OCI-LY7 (cell line): ENCODE results near the gene ARRDC1. TPM values are rescaled to one million over a fixed set of nuclear protein-coding genes. Genes with fewer than 3 reads are reported as not detected.

Source experiments
- BruUV-seq: library from RNA; stranded (reverse); fragments of 400-500 nt; replicated peaks from 2 replicates; lab custom pipeline; 2021; lab: Mats Ljungman, UMichigan
- CTCF ChIA-PET: fragments of 300-600 bp; sonication (Branson Sonifier 250); formaldehyde crosslinking; loops from one replicate; lab custom pipeline; 2022; ENCODE audit warnings: antibody characterized with exemption; ENCODE audit not compliant: unreplicated experiment; lab: Charles Lee
- POLR2A ChIA-PET: fragments of 300-600 bp; sonication (Branson Sonifier 250); formaldehyde crosslinking; loops from one replicate; lab custom pipeline; 2022; ENCODE audit warnings: antibody characterized with exemption; lab: Charles Lee
- DNase-seq: peaks from one replicate; pipeline ENCODE4 v3.0.0-alpha.2; 2015; ENCODE audit warnings: low spot score
- H2AFZ ChIP-seq: fragments of 200-600 bp; sonication (generic), shearing (Covaris generic); 2 replicates; pipeline ENCODE4 v1.6.1; 2014; ENCODE audit warnings: mild to moderate bottlenecking, antibody characterized with exemption, low read length, moderate library complexity
- H3K27ac ChIP-seq: fragments of 200-600 bp; sonication (generic); 2 replicates; pipeline ENCODE4 v1.5.1; 2014; ENCODE audit warnings: mixed run types, low read depth, mild to moderate bottlenecking, moderate library complexity, low read length, inconsistent platforms; ENCODE audit not compliant: poor library complexity, severe bottlenecking
- H3K36me3 ChIP-seq: fragments of 200-600 bp; sonication (generic); 2 replicates; pipeline ENCODE4 v1.6.1; 2014; ENCODE audit warnings: mild to moderate bottlenecking, antibody characterized with exemption, low read length, moderate library complexity, mixed read lengths; ENCODE audit not compliant: insufficient read depth
- H3K4me1 ChIP-seq: fragments of 200-600 bp; sonication (generic); 2 replicates; pipeline ENCODE4 v1.5.1; 2014; ENCODE audit warnings: mild to moderate bottlenecking, low read length; ENCODE audit not compliant: insufficient read depth, poor library complexity, severe bottlenecking
- H3K4me2 ChIP-seq: fragments of 200-600 bp; sonication (generic); 2 replicates; pipeline ENCODE4 v1.6.1; 2014; ENCODE audit warnings: mild to moderate bottlenecking, low read length
- H3K4me3 ChIP-seq: fragments of 200-600 bp; sonication (generic); 2 replicates; pipeline ENCODE4 v1.5.1; 2014; ENCODE audit warnings: mild to moderate bottlenecking, low read depth, low read length; ENCODE audit not compliant: poor library complexity, severe bottlenecking
- H3K79me2 ChIP-seq: fragments of 200-600 bp; sonication (generic); 2 replicates; pipeline ENCODE4 v1.6.1; 2016; ENCODE audit warnings: low read depth, mild to moderate bottlenecking, low read length, moderate library complexity, mixed read lengths; ENCODE audit not compliant: insufficient read depth
- H3K9me2 ChIP-seq: fragments of 200-600 bp; sonication (generic); 2 replicates; pipeline ENCODE4 v1.6.1; 2016; ENCODE audit warnings: mild to moderate bottlenecking, low read length, mixed read lengths; ENCODE audit not compliant: insufficient read depth
- H3K9me3 ChIP-seq: fragments of 200-600 bp; sonication (generic); 2 replicates; pipeline ENCODE4 v1.6.1; 2014; ENCODE audit warnings: mild to moderate bottlenecking, mixed run types, low read length, mixed read lengths
- H4K20me1 ChIP-seq: fragments of 200-600 bp; sonication (generic); 2 replicates; pipeline ENCODE4 v1.6.1; 2014; ENCODE audit warnings: mild to moderate bottlenecking, antibody characterized with exemption, low read length, moderate library complexity, mixed read lengths; ENCODE audit not compliant: insufficient read depth
- EZH2phosphoT487 ChIP-seq: fragments of 200-600 bp; sonication (generic); IDR thresholded peaks from 2 replicates; pipeline ENCODE4 v1.6.1; 2018; ENCODE audit warnings: low read depth, borderline replicate concordance, mild to moderate bottlenecking, mixed run types, antibody characterized with exemption, low read length, moderate library complexity, mixed read lengths
- intact Hi-C: fragments of 100-400 bp; cut with micrococcal nuclease; formaldehyde crosslinking; loops from one replicate; pipeline ENCODE4 v1.10.0; 2022; ENCODE audit not compliant: unreplicated experiment
- total RNA-seq, 2 experiments: library from RNA; depleted of rRNA in 1 of 2; stranded (reverse); fragments of >200 nt in 1 of 2; shearing (Covaris generic) in 1 of 2; gene quantifications; 2 replicates each; pipeline ENCODE4 v1.2.3, GENCODE V29; 2014 to 2022
- TF ChIP-seq, protein P1 (sequence below): fragments of 200-600 bp; sonication (generic); conservative IDR thresholded peaks from 2 replicates; pipeline ENCODE4 v1.5.1; 2014; ENCODE audit warnings: mild to moderate bottlenecking, antibody characterized with exemption, low read length, moderate library complexity, mixed read lengths

Gene ARRDC1
- total RNA-seq, 2 experiments from 2014 or later: 59.6 to 70.3 TPM

DNA sequence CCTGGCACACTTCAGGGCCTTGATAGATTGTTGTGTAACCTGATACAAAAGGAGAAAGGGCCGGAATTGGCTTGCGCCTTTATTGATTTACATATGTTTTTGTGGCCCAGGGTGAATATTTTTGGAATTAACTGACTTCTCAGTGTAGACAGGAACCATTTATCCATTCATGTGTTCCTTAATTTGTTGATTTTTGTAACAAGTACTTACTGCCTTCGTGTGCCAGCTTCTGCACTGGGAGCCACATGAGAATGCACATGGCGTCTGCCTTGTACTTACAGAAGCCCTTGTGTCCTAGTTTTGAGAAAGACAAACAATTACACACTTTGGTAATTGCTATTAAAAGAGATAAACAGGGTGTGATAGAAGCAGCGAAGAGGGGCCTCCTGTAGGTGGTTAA is 39.7 kb downstream of the ARRDC1 start:
- H4K20me1 ChIP-seq: no peaks in the 10 kb centered on the region
- DNase-seq: no peak
- ChIA-PET POLR2A (interaction anchor here (1.2 kb wide), 1 partner anchor 11 kb away, joined by 6 read pairs; no protein-coding TSS in a partner anchor), CTCF (no interaction called here)
- H3K79me2 ChIP-seq: peaks cover 98% of the 10 kb centered on the region
- H3K4me2 ChIP-seq: no peak overlapping the region
- intact Hi-C loops: no loop called here
- H3K36me3 ChIP-seq: peaks cover 92% of the 10 kb centered on the region
- BruUV-seq: no TSS peak
- H2AFZ ChIP-seq: no peak overlapping the region
- no peaks in the 10 kb centered on the region for H3K9me3 ChIP-seq
- no peaks in the 10 kb centered on the region for H3K9me2 ChIP-seq
- peaks cover 38% of the 10 kb centered on the region for H3K4me1 ChIP-seq
- no peak overlapping the region for H3K27ac ChIP-seq
- H3K4me3 ChIP-seq: no peak overlapping the region
- TF ChIP-seq, protein P1, sequence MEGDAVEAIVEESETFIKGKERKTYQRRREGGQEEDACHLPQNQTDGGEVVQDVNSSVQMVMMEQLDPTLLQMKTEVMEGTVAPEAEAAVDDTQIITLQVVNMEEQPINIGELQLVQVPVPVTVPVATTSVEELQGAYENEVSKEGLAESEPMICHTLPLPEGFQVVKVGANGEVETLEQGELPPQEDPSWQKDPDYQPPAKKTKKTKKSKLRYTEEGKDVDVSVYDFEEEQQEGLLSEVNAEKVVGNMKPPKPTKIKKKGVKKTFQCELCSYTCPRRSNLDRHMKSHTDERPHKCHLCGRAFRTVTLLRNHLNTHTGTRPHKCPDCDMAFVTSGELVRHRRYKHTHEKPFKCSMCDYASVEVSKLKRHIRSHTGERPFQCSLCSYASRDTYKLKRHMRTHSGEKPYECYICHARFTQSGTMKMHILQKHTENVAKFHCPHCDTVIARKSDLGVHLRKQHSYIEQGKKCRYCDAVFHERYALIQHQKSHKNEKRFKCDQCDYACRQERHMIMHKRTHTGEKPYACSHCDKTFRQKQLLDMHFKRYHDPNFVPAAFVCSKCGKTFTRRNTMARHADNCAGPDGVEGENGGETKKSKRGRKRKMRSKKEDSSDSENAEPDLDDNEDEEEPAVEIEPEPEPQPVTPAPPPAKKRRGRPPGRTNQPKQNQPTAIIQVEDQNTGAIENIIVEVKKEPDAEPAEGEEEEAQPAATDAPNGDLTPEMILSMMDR: no peak
- no peak for TF ChIP-seq EZH2phosphoT487

GRCh38 chr9:137646341-137646740 is 40.9 kb downstream of the ARRDC1 start:
- H3K9me3 ChIP-seq: no peaks in the 10 kb centered on the region
- ChIA-PET POLR2A (interaction anchor here (0.7 to 3.1 kb wide), 4 partner anchors 10 to 36 kb away, joined by 3 to 9 read pairs (median 6); no protein-coding TSS in a partner anchor), CTCF (no interaction called here)
- no peak for DNase-seq
- no peaks in the 10 kb centered on the region for H4K20me1 ChIP-seq
- peaks cover 98% of the 10 kb centered on the region for H3K79me2 ChIP-seq
- BruUV-seq: no TSS peak
- no peak overlapping the region for H2AFZ ChIP-seq
- H3K4me2 ChIP-seq: no peak overlapping the region
- peaks cover 90% of the 10 kb centered on the region for H3K36me3 ChIP-seq
- intact Hi-C loops: no loop called here
- H3K27ac ChIP-seq: no peak overlapping the region
- H3K4me3 ChIP-seq: no peak overlapping the region
- no peaks in the 10 kb centered on the region for H3K9me2 ChIP-seq
- peaks cover 40% of the 10 kb centered on the region for H3K4me1 ChIP-seq
- no peak for TF ChIP-seq EZH2phosphoT487
- TF ChIP-seq, protein P1: no peak

DNA sequence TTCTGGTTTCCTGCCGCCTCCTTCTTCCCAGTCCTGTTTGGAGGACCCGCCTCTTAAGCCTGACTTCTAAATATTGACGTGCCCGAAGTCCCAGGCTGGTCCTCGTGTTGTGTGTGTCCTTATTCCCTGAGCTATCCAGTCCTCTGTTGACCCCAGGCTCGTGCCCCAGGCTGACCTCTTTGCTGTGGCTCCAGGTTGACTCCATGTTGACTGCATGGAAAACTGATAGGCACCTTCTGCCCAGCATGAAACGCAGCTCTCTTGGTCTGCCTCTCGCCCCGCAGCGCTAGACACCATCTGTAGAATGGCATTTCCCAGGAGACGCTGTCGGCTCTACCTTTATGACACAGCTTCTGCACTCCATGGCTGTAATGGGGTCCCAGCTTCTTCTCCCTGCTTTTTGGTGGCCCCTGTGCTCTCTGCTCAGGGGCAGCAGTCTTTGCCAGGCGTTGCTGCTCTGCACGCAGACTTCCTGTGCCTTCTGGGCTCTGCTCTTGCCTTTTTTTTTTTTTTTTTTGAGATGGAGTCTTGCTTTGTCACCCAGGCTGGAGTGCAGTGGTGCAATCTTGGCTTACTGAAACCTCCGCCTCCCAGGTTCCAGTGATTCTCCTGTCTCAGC is 41.7 kb downstream of the ARRDC1 start:
- POLR2A ChIA-PET: interaction anchor here (2.1 to 3.1 kb wide), 2 partner anchors 11 to 17 kb away, joined by 6 to 9 read pairs; no protein-coding TSS in a partner anchor
- no peak overlapping the region for H3K4me3 ChIP-seq
- no TSS peak for BruUV-seq

More for the DNA sequence above, 41.7 kb downstream of the ARRDC1 start:
- H3K36me3 ChIP-seq: peaks cover 90% of the 10 kb centered on the region
- no peak overlapping the region for H2AFZ ChIP-seq
- H3K9me3 ChIP-seq: no peaks in the 10 kb centered on the region
- H4K20me1 ChIP-seq: no peaks in the 10 kb centered on the region
- DNase-seq: no peak
- intact Hi-C loops: no loop called here
- peaks cover 48% of the 10 kb centered on the region for H3K4me1 ChIP-seq
- CTCF ChIA-PET: interaction anchor here (0.5 kb wide), 1 partner anchor 1319 kb away, joined by 4 read pairs; no protein-coding TSS in a partner anchor
- H3K79me2 ChIP-seq: peaks cover 98% of the 10 kb centered on the region
- TF ChIP-seq, protein P1: no peak
- TF ChIP-seq EZH2phosphoT487: no peak
- H3K9me2 ChIP-seq: no peaks in the 10 kb centered on the region
- H3K27ac ChIP-seq: no peak overlapping the region
- no peak overlapping the region for H3K4me2 ChIP-seq
